GM12878 (cell line): ENCODE results near the gene ETV2. TPM values are rescaled to one million over a fixed set of nuclear protein-coding genes. Genes with fewer than 3 reads are reported as not detected.

Experiments used
- ATAC-seq: fragments of 200-7000 bp; cut with Tn5 transposase; 3 replicates; pipeline ENCODE4 v1.9.1; 2020; ENCODE audit warnings: mild to moderate bottlenecking, moderate library complexity
- BruUV-seq: library from RNA; stranded (reverse); fragments of 400-500 nt; replicated peaks from 2 replicates; lab custom pipeline; 2021; lab: Mats Ljungman, UMichigan
- CTCF ChIA-PET: fragments of 300-600 bp; sonication (Branson Sonifier 250); formaldehyde crosslinking; extraction: SDS; loops from one replicate; lab custom pipeline; 2021; ENCODE audit warnings: inconsistent platforms; lab: Yijun Ruan, JAX
- POLR2A ChIA-PET: fragments of 350-600 bp; formaldehyde crosslinking; extraction: SDS; loops from one replicate; lab custom pipeline; 2021; ENCODE audit warnings: inconsistent platforms; lab: Charles Lee
- RAD21 ChIA-PET: fragments of 300-600 bp; sonication (Branson Sonifier 250); formaldehyde crosslinking; loops from one replicate; lab custom pipeline; 2023; ENCODE audit warnings: antibody characterized with exemption; ENCODE audit not compliant: unreplicated experiment; lab: Charles Lee
- SMC1A ChIA-PET: fragments of 300-600 bp; sonication (Branson Sonifier 250); formaldehyde crosslinking; loops from one replicate; lab custom pipeline; 2023; ENCODE audit not compliant: unreplicated experiment, uncharacterized antibody; lab: Charles Lee
- DNase-seq: peaks from one replicate; pipeline ENCODE4 v3.0.0-alpha.2; 2011; ENCODE audit warnings: low read depth, low spot score
- FAIRE-seq: peaks from 3 replicates; lab custom pipeline; 2011; peaks lifted over from hg19 to GRCh38; lab: Jason Lieb, UNC
- H2AFZ ChIP-seq: 2 replicates; pipeline ENCODE4 v1.6.0; 2011; ENCODE audit warnings: low read depth, low read length, control low read depth; ENCODE audit not compliant: control insufficient read depth
- H3K27ac ChIP-seq: 2 replicates; pipeline ENCODE4 v1.5.1; 2011; ENCODE audit warnings: control low read depth; ENCODE audit not compliant: control insufficient read depth, insufficient read depth
- H3K27me3 ChIP-seq, 2 experiments: replicated peaks in 1 of 2; 2 replicates each; pipeline versions ENCODE4 v1.6.0 to v1.6.1; 2011; ENCODE audit warnings: low read length in 1 of 2; ENCODE audit not compliant: control insufficient read depth in 2 of 2, insufficient read depth in 2 of 2
- H3K36me3 ChIP-seq, 2 experiments: 2 replicates each; pipeline ENCODE4 v1.5.1; 2011; ENCODE audit warnings: low read length in 1 of 2; ENCODE audit not compliant: control insufficient read depth in 2 of 2, insufficient read depth in 2 of 2
- H3K4me1 ChIP-seq: 2 replicates; pipeline ENCODE4 v1.6.1; 2011; ENCODE audit warnings: mild to moderate bottlenecking, low read length, moderate library complexity, mixed read lengths; ENCODE audit not compliant: control insufficient read depth, insufficient read depth
- H3K4me2 ChIP-seq: 2 replicates; pipeline ENCODE4 v1.6.0; 2011; ENCODE audit warnings: control low read depth; ENCODE audit not compliant: control insufficient read depth, insufficient read depth
- H3K4me3 ChIP-seq: fragments of 200-600 bp; sonication (generic); 2 replicates; pipeline ENCODE4 v1.5.1; 2016
- H3K79me2 ChIP-seq: 2 replicates; pipeline ENCODE4 v1.6.0; 2011; ENCODE audit warnings: low read length; ENCODE audit not compliant: control insufficient read depth, insufficient read depth
- H3K9ac ChIP-seq: 2 replicates; pipeline ENCODE4 v1.8.0; 2011; ENCODE audit warnings: low read length, control low read depth, mixed read lengths; ENCODE audit not compliant: control insufficient read depth, insufficient read depth
- H3K9me3 ChIP-seq: replicated peaks from 3 replicates; pipeline ENCODE4 v1.5.1; 2011; ENCODE audit warnings: mild to moderate bottlenecking, low read length; ENCODE audit not compliant: control insufficient read depth, insufficient read depth
- H4K20me1 ChIP-seq: 2 replicates; pipeline ENCODE4 v1.6.0; 2011; ENCODE audit not compliant: control insufficient read depth, insufficient read depth
- BMI1 ChIP-seq: fragments of 450-650 bp; IDR thresholded peaks from 2 replicates; pipeline ENCODE4 v1.6.1; 2016; ENCODE audit warnings: mild to moderate bottlenecking, moderate library complexity, borderline replicate concordance
- CBX3 ChIP-seq: fragments of 200-600 bp; sonication (generic); IDR thresholded peaks from 2 replicates; pipeline ENCODE4 v1.6.1; 2016; ENCODE audit warnings: low read depth, borderline replicate concordance
- CBX5 ChIP-seq: sonication (generic); IDR thresholded peaks from 2 replicates; pipeline ENCODE4 v1.6.1; 2016; ENCODE audit warnings: low read depth, moderate library complexity, mild to moderate bottlenecking, inconsistent platforms
- CHD2 ChIP-seq: IDR thresholded peaks from 2 replicates; pipeline ENCODE4 v1.6.1; 2011; ENCODE audit warnings: low read depth, low read length, improper control_type of control experiment, borderline replicate concordance
- E2F8 ChIP-seq: fragments of 450-650 bp; IDR thresholded peaks from 2 replicates; pipeline ENCODE4 v1.6.1; 2018; ENCODE audit warnings: mild to moderate bottlenecking, low read depth, moderate library complexity; ENCODE audit not compliant: partially characterized antibody
- GABPA ChIP-seq: IDR thresholded peaks from 2 replicates; pipeline ENCODE4 v1.6.1; 2014; ENCODE audit warnings: antibody characterized with exemption, low read depth, mild to moderate bottlenecking, inconsistent platforms
- HDGF ChIP-seq: fragments of 450-650 bp; IDR thresholded peaks from 2 replicates; pipeline ENCODE4 v1.6.1; 2016; ENCODE audit warnings: antibody characterized with exemption
- SIN3A ChIP-seq: IDR thresholded peaks from 2 replicates; pipeline ENCODE4 v1.6.1; 2012; ENCODE audit warnings: low read depth, low read length, improper control_type of control experiment
- SMAD5 ChIP-seq: IDR thresholded peaks from 2 replicates; pipeline ENCODE4 v1.6.1; 2016; ENCODE audit warnings: antibody characterized with exemption, low read depth
- YBX1 ChIP-seq: fragments of 450-650 bp; IDR thresholded peaks from 2 replicates; pipeline ENCODE4 v1.6.1; 2016; ENCODE audit warnings: antibody characterized with exemption
- ZBED1 ChIP-seq: IDR thresholded peaks from 2 replicates; pipeline ENCODE4 v1.6.1; 2016; ENCODE audit warnings: borderline replicate concordance
- ZNF274 ChIP-seq: IDR thresholded peaks from one replicate; pipeline ENCODE4 v1.8.0; 2011; ENCODE audit not compliant: insufficient read length, insufficient read depth
- WGBS: methylation state at CpG from one replicate; pipeline ENCODE4 v1.1.6; 2016; ENCODE audit warnings: low lambda C conversion rate; ENCODE audit not compliant: insufficient replicate concordance, insufficient coverage; ENCODE audit errors: missing lambda C conversion rate; 5-methylcytosine and 5-hydroxymethylcytosine counted together
- in situ Hi-C: fragments of 300-500 bp; cut with MboI; formaldehyde crosslinking; loops from 9 replicates; pipeline ENCODE4 v1.14.3; 2018; ENCODE audit warnings: mixed read lengths
- intact Hi-C: fragments of 100-400 bp; cut with micrococcal nuclease; formaldehyde crosslinking; loops from one replicate; pipeline ENCODE4 v1.14.2; 2022; ENCODE audit not compliant: unreplicated experiment
- polyA plus RNA-seq, 11 experiments: library from polyadenylated mRNA; depleted of rRNA in 4 of 11; unstranded in 6 of 11; stranded (reverse) in 5 of 11; fragments of >200 nt; fragmentation: Nextera tagmentation in 4 of 11; fragmentation: Illumina TruSeq in 1 of 11; extraction: Ambion mirVana in 4 of 11; extraction: Trizol in 1 of 11; gene quantifications; 1 replicate in 1 of 11; 2 replicates in 10 of 11; pipeline versions ENCODE4 v1.2.1 to v1.2.3, GENCODE V29; 2011 to 2016; ENCODE audit warnings: inconsistent platforms in 2 of 11, missing spikeins in 2 of 11, low read depth in 1 of 11
- total RNA-seq, 4 experiments: library from RNA; depleted of rRNA in 3 of 4; stranded (reverse); fragments of >200 nt in 3 of 4; fragmentation: Illumina TruSeq in 1 of 4; extraction: Trizol in 1 of 4; gene quantifications; 2 replicates each; pipeline versions ENCODE4 v1.2.1 to v1.2.3, GENCODE V29; 2013 to 2021
- TF ChIP-seq, protein P1 (sequence below): fragments of 450-650 bp; IDR thresholded peaks from 2 replicates; pipeline ENCODE4 v1.6.1; 2017; ENCODE audit warnings: antibody characterized with exemption, mild to moderate bottlenecking, moderate library complexity
- TF ChIP-seq, protein P2 (sequence below): IDR thresholded peaks from 2 replicates; pipeline ENCODE4 v1.6.1; 2011; ENCODE audit warnings: low read depth, low read length, improper control_type of control experiment, borderline replicate concordance
- TF ChIP-seq, protein P3 (sequence below): fragments of 450-650 bp; formaldehyde crosslinking; IDR thresholded peaks from 2 replicates; pipeline ENCODE4 v1.4.0; 2022; ENCODE audit warnings: mild to moderate bottlenecking, moderate library complexity

The ETV2 gene
- total and polyA plus RNA-seq, 10 of the 15 experiments (the other 5 are each of a cell fraction or from before 2014, with no cell fraction given): 0.10 to 1.4 (median 0.54) TPM; not detected in 1

- peak overlapping the region; percentile 95; the same call in 1 of the 2 replicates for H3K9ac ChIP-seq
- BruUV-seq: no TSS peak
- in situ Hi-C loops (no loop called here), intact Hi-C loops (loop anchor here (5.0 kb wide), 1 partner anchor 66 kb away; the partner anchor contains the start of gene TMEM147)
- H3K27me3 ChIP-seq: no peaks in the 10 kb centered on the region
- ATAC-seq (no peak), FAIRE-seq (no peak), DNase-seq (no peak)
- H3K4me2 ChIP-seq: peak overlapping the region; percentile 57; the same call in 1 of the 2 replicates
- ChIA-PET POLR2A (interaction anchor here (0.6 to 3.7 kb wide), 6 partner anchors 9 to 96 kb away, joined by 3 to 30 read pairs (median 4); partner anchors contain the start of gene COX6B1), RAD21 (no interaction called here), SMC1A (interaction anchor here (0.9 to 1.0 kb wide), 2 partner anchors 12 to 27 kb away, joined by 3 to 4 read pairs; no protein-coding TSS in a partner anchor), CTCF (interaction anchor here (0.7 to 1.6 kb wide), 2 partner anchors 79 to 103 kb away, joined by 3 to 4 read pairs; no protein-coding TSS in a partner anchor)
- H3K79me2 ChIP-seq: peaks cover 4% of the 10 kb centered on the region
- H3K4me1 ChIP-seq: peaks cover 17% of the 10 kb centered on the region
- WGBS: 73% methylated on average over 1 of the region's 1 CpG
- H4K20me1 ChIP-seq: no peaks in the 10 kb centered on the region
- peak overlapping the region; percentile 74 for H3K4me3 ChIP-seq
- peaks cover 2% of the 10 kb centered on the region; the same call in 2 of the 3 replicates for H3K9me3 ChIP-seq
- H2AFZ ChIP-seq: no peak overlapping the region
- no peaks in the 10 kb centered on the region for H3K36me3 ChIP-seq
- H3K27ac ChIP-seq: no peak overlapping the region
- no peak for TF ChIP-seq CHD2
- TF ChIP-seq, protein P1, sequence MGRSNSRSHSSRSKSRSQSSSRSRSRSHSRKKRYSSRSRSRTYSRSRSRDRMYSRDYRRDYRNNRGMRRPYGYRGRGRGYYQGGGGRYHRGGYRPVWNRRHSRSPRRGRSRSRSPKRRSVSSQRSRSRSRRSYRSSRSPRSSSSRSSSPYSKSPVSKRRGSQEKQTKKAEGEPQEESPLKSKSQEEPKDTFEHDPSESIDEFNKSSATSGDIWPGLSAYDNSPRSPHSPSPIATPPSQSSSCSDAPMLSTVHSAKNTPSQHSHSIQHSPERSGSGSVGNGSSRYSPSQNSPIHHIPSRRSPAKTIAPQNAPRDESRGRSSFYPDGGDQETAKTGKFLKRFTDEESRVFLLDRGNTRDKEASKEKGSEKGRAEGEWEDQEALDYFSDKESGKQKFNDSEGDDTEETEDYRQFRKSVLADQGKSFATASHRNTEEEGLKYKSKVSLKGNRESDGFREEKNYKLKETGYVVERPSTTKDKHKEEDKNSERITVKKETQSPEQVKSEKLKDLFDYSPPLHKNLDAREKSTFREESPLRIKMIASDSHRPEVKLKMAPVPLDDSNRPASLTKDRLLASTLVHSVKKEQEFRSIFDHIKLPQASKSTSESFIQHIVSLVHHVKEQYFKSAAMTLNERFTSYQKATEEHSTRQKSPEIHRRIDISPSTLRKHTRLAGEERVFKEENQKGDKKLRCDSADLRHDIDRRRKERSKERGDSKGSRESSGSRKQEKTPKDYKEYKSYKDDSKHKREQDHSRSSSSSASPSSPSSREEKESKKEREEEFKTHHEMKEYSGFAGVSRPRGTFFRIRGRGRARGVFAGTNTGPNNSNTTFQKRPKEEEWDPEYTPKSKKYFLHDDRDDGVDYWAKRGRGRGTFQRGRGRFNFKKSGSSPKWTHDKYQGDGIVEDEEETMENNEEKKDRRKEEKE: no peak
- no peak for TF ChIP-seq GABPA
- no peak for TF ChIP-seq SMAD5
- TF ChIP-seq CBX5: no peak
- TF ChIP-seq CBX3: no peak
- no peak for TF ChIP-seq ZNF274
- TF ChIP-seq YBX1: no peak
- no peak for TF ChIP-seq E2F8
- TF ChIP-seq ZBED1: no peak
- no peak for TF ChIP-seq HDGF
- TF ChIP-seq, protein P2, sequence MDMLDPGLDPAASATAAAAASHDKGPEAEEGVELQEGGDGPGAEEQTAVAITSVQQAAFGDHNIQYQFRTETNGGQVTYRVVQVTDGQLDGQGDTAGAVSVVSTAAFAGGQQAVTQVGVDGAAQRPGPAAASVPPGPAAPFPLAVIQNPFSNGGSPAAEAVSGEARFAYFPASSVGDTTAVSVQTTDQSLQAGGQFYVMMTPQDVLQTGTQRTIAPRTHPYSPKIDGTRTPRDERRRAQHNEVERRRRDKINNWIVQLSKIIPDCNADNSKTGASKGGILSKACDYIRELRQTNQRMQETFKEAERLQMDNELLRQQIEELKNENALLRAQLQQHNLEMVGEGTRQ: no peak
- TF ChIP-seq SIN3A: no peak
- no peak for TF ChIP-seq BMI1
- TF ChIP-seq, protein P3, sequence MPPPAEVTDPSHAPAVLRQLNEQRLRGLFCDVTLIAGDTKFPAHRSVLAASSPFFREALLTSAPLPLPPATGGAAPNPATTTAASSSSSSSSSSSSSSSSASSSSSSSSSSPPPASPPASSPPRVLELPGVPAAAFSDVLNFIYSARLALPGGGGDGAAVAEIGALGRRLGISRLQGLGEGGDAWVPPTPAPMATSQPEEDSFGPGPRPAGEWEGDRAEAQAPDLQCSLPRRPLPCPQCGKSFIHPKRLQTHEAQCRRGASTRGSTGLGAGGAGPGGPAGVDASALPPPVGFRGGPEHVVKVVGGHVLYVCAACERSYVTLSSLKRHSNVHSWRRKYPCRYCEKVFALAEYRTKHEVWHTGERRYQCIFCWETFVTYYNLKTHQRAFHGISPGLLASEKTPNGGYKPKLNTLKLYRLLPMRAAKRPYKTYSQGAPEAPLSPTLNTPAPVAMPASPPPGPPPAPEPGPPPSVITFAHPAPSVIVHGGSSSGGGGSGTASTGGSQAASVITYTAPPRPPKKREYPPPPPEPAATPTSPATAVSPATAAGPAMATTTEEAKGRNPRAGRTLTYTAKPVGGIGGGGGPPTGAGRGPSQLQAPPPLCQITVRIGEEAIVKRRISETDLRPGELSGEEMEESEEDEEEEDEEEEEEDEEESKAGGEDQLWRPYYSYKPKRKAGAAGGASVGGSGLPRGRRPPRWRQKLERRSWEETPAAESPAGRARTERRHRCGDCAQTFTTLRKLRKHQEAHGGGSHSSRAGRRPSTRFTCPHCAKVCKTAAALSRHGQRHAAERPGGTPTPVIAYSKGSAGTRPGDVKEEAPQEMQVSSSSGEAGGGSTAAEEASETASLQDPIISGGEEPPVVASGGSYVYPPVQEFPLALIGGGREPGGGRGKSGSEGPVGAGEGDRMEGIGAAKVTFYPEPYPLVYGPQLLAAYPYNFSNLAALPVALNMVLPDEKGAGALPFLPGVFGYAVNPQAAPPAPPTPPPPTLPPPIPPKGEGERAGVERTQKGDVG: no peak
Measured at GRCh38 chr19:35613574-35613973, 28.0 kb upstream of the ETV2 start.
